HG02610 (cell line): ENCODE results near the gene FTSJ1.
A peak's percentile ranks its signal among the peaks of the same experiment; 100 is the strongest.
"Not testable (repeated sequence)": the region's sequence is repeated elsewhere in the genome, so short reads cannot be mapped to it uniquely, and the experiment has no call there.

Experiments
- ATAC-seq: cut with Tn5 transposase; IDR thresholded peaks from one replicate; pipeline ENCODE4 v1.9.1; 2021; ENCODE audit warnings: mild to moderate bottlenecking, moderate library complexity; ENCODE audit not compliant: unreplicated experiment

FTSJ1 gene

GRCh38 chrX:48521353-48522243 lies 45.6 kb downstream of the FTSJ1 start, which contains the start of gene EBP:
TSS of gene EBP (plus strand) at chrX:48521808. CDS start at chrX:48523772, 1,964 bp downstream.
- peak; percentile 98 for ATAC-seq

GRCh38 chrX:48522291-48522690 lies 46.3 kb downstream of the FTSJ1 start:
- no peak for ATAC-seq

GRCh38 chrX:48523682-48524081 lies 47.7 kb downstream of the FTSJ1 start:
- ATAC-seq = no peak

GRCh38 chrX:48525853-48526252 lies 49.9 kb downstream of the FTSJ1 start:
- ATAC-seq = not testable (repeated sequence)

GRCh38 chrX:48530736-48531135 lies 54.7 kb downstream of the FTSJ1 start:
- ATAC-seq = no peak

GRCh38 chrX:48531358-48531959 lies 55.5 kb downstream of the FTSJ1 start:
- no peak for ATAC-seq

- no peak for ATAC-seq
Observed at GRCh38 chrX:48532161-48532560, 56.2 kb downstream of the FTSJ1 start.

GRCh38 chrX:48533165-48533564 lies 57.2 kb downstream of the FTSJ1 start:
- ATAC-seq = no peak
